ENCODE data around the gene ALMS1.
"Not testable (repeated sequence)": the region's sequence is repeated elsewhere in the genome, so short reads cannot be mapped to it uniquely, and the experiment has no call there.

Gene ALMS1

GRCh38 chr2:73448856-73449255 is 63.2 kb downstream of the ALMS1 start:
- H3K9me3 Mint-ChIP-seq = no peaks in the 10 kb centered on the region
- ATAC-seq = no peak
- no peak overlapping the region for H3K4me3 Mint-ChIP-seq
- no peaks in the 10 kb centered on the region for H3K27me3 Mint-ChIP-seq
- no peaks in the 10 kb centered on the region for H3K4me1 Mint-ChIP-seq
- H3K36me3 Mint-ChIP-seq = peaks cover 46% of the 10 kb centered on the region
- H3K27ac Mint-ChIP-seq = no peak overlapping the region

- H3K4me1 Mint-ChIP-seq = no peaks in the 10 kb centered on the region
- H3K27ac Mint-ChIP-seq = no peak overlapping the region
- no peaks in the 10 kb centered on the region for H3K27me3 Mint-ChIP-seq
- no peaks in the 10 kb centered on the region for H3K9me3 Mint-ChIP-seq
- peaks cover 44% of the 10 kb centered on the region for H3K36me3 Mint-ChIP-seq
- H3K4me3 Mint-ChIP-seq = no peak overlapping the region
- ATAC-seq = no peak
Observed at GRCh38 chr2:73449404-73449803, 63.8 kb downstream of the ALMS1 start.

GRCh38 chr2:73451263-73451972 is 65.8 kb downstream of the ALMS1 start:
- Mint-ChIP-seq H3K4me1 (no peaks in the 10 kb centered on the region), H3K27me3 (no peaks in the 10 kb centered on the region), H3K27ac (no peak overlapping the region), H3K9me3 (no peaks in the 10 kb centered on the region), H3K36me3 (peaks cover 40% of the 10 kb centered on the region), H3K4me3 (no peak overlapping the region)
- ATAC-seq = peak; percentile 84

GRCh38 chr2:73457982-73458381 is 72.3 kb downstream of the ALMS1 start:
- H3K4me3 Mint-ChIP-seq = no peak overlapping the region
- H3K9me3 Mint-ChIP-seq = peaks cover 9% of the 10 kb centered on the region
- H3K4me1 Mint-ChIP-seq = no peaks in the 10 kb centered on the region
- H3K27ac Mint-ChIP-seq = no peak overlapping the region
- H3K27me3 Mint-ChIP-seq = no peaks in the 10 kb centered on the region
- peaks cover 48% of the 10 kb centered on the region for H3K36me3 Mint-ChIP-seq
- ATAC-seq = no peak

GRCh38 chr2:73462388-73462787 is 76.8 kb downstream of the ALMS1 start:
- not testable (repeated sequence) for H3K9me3 Mint-ChIP-seq, H3K4me3 Mint-ChIP-seq, H3K4me1 Mint-ChIP-seq, ATAC-seq, H3K27me3 Mint-ChIP-seq, H3K27ac Mint-ChIP-seq
- peaks cover 23% of the 10 kb centered on the region for H3K36me3 Mint-ChIP-seq

- no peaks in the 10 kb centered on the region for H3K27me3 Mint-ChIP-seq
- no peak overlapping the region for H3K4me3 Mint-ChIP-seq
- H3K9me3 Mint-ChIP-seq = no peaks in the 10 kb centered on the region
- H3K4me1 Mint-ChIP-seq = no peaks in the 10 kb centered on the region
- no peak for ATAC-seq
- H3K36me3 Mint-ChIP-seq = no peaks in the 10 kb centered on the region
- H3K27ac Mint-ChIP-seq = no peak overlapping the region
Observed at GRCh38 chr2:73468376-73468775, 82.7 kb downstream of the ALMS1 start.

- H3K27ac Mint-ChIP-seq, H3K27me3 Mint-ChIP-seq, H3K4me1 Mint-ChIP-seq, ATAC-seq, H3K9me3 Mint-ChIP-seq, H3K4me3 Mint-ChIP-seq: not testable (repeated sequence)
- H3K36me3 Mint-ChIP-seq = peaks cover 62% of the 10 kb centered on the region
Observed at GRCh38 chr2:73483874-73484273, 98.2 kb downstream of the ALMS1 start.

- Mint-ChIP-seq H3K27ac (no peak overlapping the region), H3K36me3 (peaks cover 81% of the 10 kb centered on the region), H3K4me3 (no peak overlapping the region), H3K4me1 (no peaks in the 10 kb centered on the region), H3K9me3 (peaks cover 3% of the 10 kb centered on the region), H3K27me3 (no peaks in the 10 kb centered on the region)
- no peak for ATAC-seq
Observed at GRCh38 chr2:73487112-73487657, 101.5 kb downstream of the ALMS1 start.

- H3K4me1 Mint-ChIP-seq = no peaks in the 10 kb centered on the region
- H3K9me3 Mint-ChIP-seq = peaks cover 3% of the 10 kb centered on the region
- no peaks in the 10 kb centered on the region for H3K27me3 Mint-ChIP-seq
- H3K36me3 Mint-ChIP-seq = peaks cover 83% of the 10 kb centered on the region
- no peak overlapping the region for H3K27ac Mint-ChIP-seq
- ATAC-seq = no peak
- no peak overlapping the region for H3K4me3 Mint-ChIP-seq
Observed at GRCh38 chr2:73488079-73488478, 102.4 kb downstream of the ALMS1 start.

GRCh38 chr2:73489053-73489452 is 103.4 kb downstream of the ALMS1 start:
- peaks cover 78% of the 10 kb centered on the region for H3K36me3 Mint-ChIP-seq
- H3K4me1 Mint-ChIP-seq = no peaks in the 10 kb centered on the region

GRCh38 chr2:73494031-73494430 is 108.4 kb downstream of the ALMS1 start:
- H3K4me1 Mint-ChIP-seq = no peaks in the 10 kb centered on the region
- H3K27ac Mint-ChIP-seq = no peak overlapping the region
- H3K36me3 Mint-ChIP-seq = peaks cover 51% of the 10 kb centered on the region
- no peaks in the 10 kb centered on the region for H3K9me3 Mint-ChIP-seq
- no peak for ATAC-seq
- H3K4me3 Mint-ChIP-seq = no peak overlapping the region
- no peaks in the 10 kb centered on the region for H3K27me3 Mint-ChIP-seq

More at GRCh38 chr2:73489053-73489452, 103.4 kb downstream of the ALMS1 start:
- no peaks in the 10 kb centered on the region for H3K27me3 Mint-ChIP-seq
- no peak for ATAC-seq
- H3K9me3 Mint-ChIP-seq = peaks cover 3% of the 10 kb centered on the region
- no peak overlapping the region for H3K4me3 Mint-ChIP-seq
- H3K27ac Mint-ChIP-seq = no peak overlapping the region

GRCh38 chr2:73503992-73504570 is 118.4 kb downstream of the ALMS1 start:
- H3K9me3 Mint-ChIP-seq = peaks cover 21% of the 10 kb centered on the region

GRCh38 chr2:73504850-73505249 is 119.2 kb downstream of the ALMS1 start:
- not testable (repeated sequence) for H3K4me3 Mint-ChIP-seq, ATAC-seq, H3K27ac Mint-ChIP-seq, H3K4me1 Mint-ChIP-seq, H3K27me3 Mint-ChIP-seq
- Mint-ChIP-seq H3K9me3 (peaks cover 25% of the 10 kb centered on the region), H3K36me3 (peaks cover 62% of the 10 kb centered on the region)

More at GRCh38 chr2:73503992-73504570, 118.4 kb downstream of the ALMS1 start:
- ATAC-seq = no peak
- no peaks in the 10 kb centered on the region for H3K27me3 Mint-ChIP-seq
- no peak overlapping the region for H3K4me3 Mint-ChIP-seq
- H3K4me1 Mint-ChIP-seq = no peaks in the 10 kb centered on the region
- peaks cover 57% of the 10 kb centered on the region for H3K36me3 Mint-ChIP-seq
- H3K27ac Mint-ChIP-seq = no peak overlapping the region

- not testable (repeated sequence) for H3K4me3 Mint-ChIP-seq
- H3K36me3 Mint-ChIP-seq = peaks cover 82% of the 10 kb centered on the region
Observed at GRCh38 chr2:73510470-73510869, 124.8 kb downstream of the ALMS1 start.

GRCh38 chr2:73516033-73516432 is 130.4 kb downstream of the ALMS1 start:
- Mint-ChIP-seq H3K27ac (no peak overlapping the region), H3K27me3 (no peaks in the 10 kb centered on the region)

More at GRCh38 chr2:73510470-73510869, 124.8 kb downstream of the ALMS1 start:
- not testable (repeated sequence) for H3K27ac Mint-ChIP-seq, H3K4me1 Mint-ChIP-seq, H3K27me3 Mint-ChIP-seq, ATAC-seq
- H3K9me3 Mint-ChIP-seq = peaks cover 41% of the 10 kb centered on the region

GRCh38 chr2:73528688-73529087 is 143.1 kb downstream of the ALMS1 start:
- Mint-ChIP-seq H3K27me3 (no peaks in the 10 kb centered on the region), H3K27ac (no peak overlapping the region), H3K9me3 (peaks cover 39% of the 10 kb centered on the region), H3K36me3 (peaks cover 95% of the 10 kb centered on the region), H3K4me1 (no peaks in the 10 kb centered on the region), H3K4me3 (no peak overlapping the region)
- no peak for ATAC-seq

More at GRCh38 chr2:73516033-73516432, 130.4 kb downstream of the ALMS1 start:
- Mint-ChIP-seq H3K4me1 (peaks cover 10% of the 10 kb centered on the region), H3K9me3 (peaks cover 24% of the 10 kb centered on the region), H3K36me3 (peaks cover 52% of the 10 kb centered on the region), H3K4me3 (no peak overlapping the region)
- ATAC-seq = no peak
